IgD-negative memory B cell (primary cell): ENCODE results near the gene SLC16A1. TPM values are rescaled to one million over a fixed set of nuclear protein-coding genes. Genes with fewer than 3 reads are reported as not detected.
"Not testable (repeated sequence)": the region's sequence is repeated elsewhere in the genome, so short reads cannot be mapped to it uniquely, and the experiment has no call there.

Source experiments
- H3K27ac Mint-ChIP-seq, 3 donors: one replicate each; pipeline ENCODE4 v1.8.0; 2020 to 2022; ENCODE audit warnings: mild to moderate bottlenecking in 3 of 3, mixed read lengths in 3 of 3, moderate library complexity in 1 of 3
- H3K27me3 Mint-ChIP-seq: one replicate; pipeline ENCODE4 v1.8.0; 2021; ENCODE audit warnings: mixed read lengths
- H3K36me3 Mint-ChIP-seq: one replicate; pipeline ENCODE4 v1.8.0; 2020; ENCODE audit warnings: mild to moderate bottlenecking, mixed read lengths
- H3K4me1 Mint-ChIP-seq, 3 donors: one replicate each; pipeline ENCODE4 v1.8.0; 2020 to 2022; ENCODE audit warnings: mixed read lengths in 3 of 3, mild to moderate bottlenecking in 1 of 3
- H3K4me3 Mint-ChIP-seq, 4 donors: one replicate each; pipeline ENCODE4 v1.8.0; 2020 to 2022; ENCODE audit warnings: mild to moderate bottlenecking in 4 of 4, mixed read lengths in 4 of 4, moderate library complexity in 3 of 4
- H3K9me3 Mint-ChIP-seq, 3 donors: one replicate each; pipeline ENCODE4 v1.8.0; 2020 to 2021; ENCODE audit warnings: mixed read lengths in 3 of 3, mild to moderate bottlenecking in 1 of 3
- polyA plus RNA-seq: library from polyadenylated mRNA; unstranded; fragments of 300-500 nt; fragmentation: Illumina TruSeq; gene quantifications from one replicate; pipeline ENCODE4 v1.2.3, GENCODE V29; 2021

SLC16A1 gene
- 7.5 TPM for polyA plus RNA-seq

GRCh38 chr1:112955773-112956543 lies at the start of gene SLC16A1:
Gene SLC16A1, minus strand, starts transcription at chr1:112956196. Its CDS starts 26,888 bp downstream, at chr1:112929308.
- Mint-ChIP-seq H3K4me1 (peaks cover 28 to 40% (median 36%) of the 10 kb centered on the region in 3 donors), H3K27me3 (no peaks in the 10 kb centered on the region), H3K9me3 (no peaks in the 10 kb centered on the region), H3K36me3 (peaks cover 2% of the 10 kb centered on the region), H3K27ac (peak within 1 kb of the TSS; percentile 32 to 97 (median 94)), H3K4me3 (peak within 1 kb of the TSS; percentile 66 to 100 (median 94))

GRCh38 chr1:113003751-113004690 lies 48.0 kb upstream of the SLC16A1 start:
- Mint-ChIP-seq H3K27me3 (no peaks in the 10 kb centered on the region), H3K4me1 (no peaks in the 10 kb centered on the region), H3K27ac (no peak overlapping the region), H3K9me3 (no peaks in the 10 kb centered on the region), H3K4me3 (no peak overlapping the region), H3K36me3 (peaks cover 21% of the 10 kb centered on the region)

- Mint-ChIP-seq H3K4me1 (no peaks in the 10 kb centered on the region), H3K27me3 (no peaks in the 10 kb centered on the region), H3K4me3 (no peak overlapping the region), H3K27ac (peak overlapping the region in 1 of 3 donors; percentile 71), H3K36me3 (peaks cover 19% of the 10 kb centered on the region), H3K9me3 (no peaks in the 10 kb centered on the region)
Observed at GRCh38 chr1:113002297-113002696, 46.3 kb upstream of the SLC16A1 start.

GRCh38 chr1:112998592-112999235 lies 42.7 kb upstream of the SLC16A1 start:
- Mint-ChIP-seq H3K4me1 (no peaks in the 10 kb centered on the region), H3K36me3 (peaks cover 12% of the 10 kb centered on the region), H3K27me3 (no peaks in the 10 kb centered on the region), H3K9me3 (peaks cover 0 to 1% (median 0%) of the 10 kb centered on the region in 3 donors), H3K4me3 (no peak overlapping the region), H3K27ac (peak overlapping the region in 1 of 3 donors; percentile 81)

GRCh38 chr1:112997781-112998180 lies 41.8 kb upstream of the SLC16A1 start:
- H3K4me3 Mint-ChIP-seq = no peak overlapping the region
- peak overlapping the region in 1 of 3 donors; percentile 48 for H3K27ac Mint-ChIP-seq
- H3K27me3 Mint-ChIP-seq = no peaks in the 10 kb centered on the region
- H3K4me1 Mint-ChIP-seq = no peaks in the 10 kb centered on the region
- peaks cover 12% of the 10 kb centered on the region for H3K36me3 Mint-ChIP-seq
- peaks cover 0 to 1% (median 0%) of the 10 kb centered on the region in 3 donors for H3K9me3 Mint-ChIP-seq

- H3K27ac Mint-ChIP-seq = no peak overlapping the region
- H3K27me3 Mint-ChIP-seq = no peaks in the 10 kb centered on the region
- H3K4me1 Mint-ChIP-seq = no peaks in the 10 kb centered on the region
- no peak overlapping the region for H3K4me3 Mint-ChIP-seq
- peaks cover 4% of the 10 kb centered on the region for H3K36me3 Mint-ChIP-seq
- H3K9me3 Mint-ChIP-seq = peaks cover 0 to 1% (median 0%) of the 10 kb centered on the region in 3 donors
Observed at GRCh38 chr1:112995890-112996289, 39.9 kb upstream of the SLC16A1 start.

- H3K27me3 Mint-ChIP-seq, H3K36me3 Mint-ChIP-seq, H3K27ac Mint-ChIP-seq, H3K4me3 Mint-ChIP-seq, H3K9me3 Mint-ChIP-seq, H3K4me1 Mint-ChIP-seq: not testable (repeated sequence)
Observed at GRCh38 chr1:112995021-112995420, 39.0 kb upstream of the SLC16A1 start.

- no peak overlapping the region for H3K27ac Mint-ChIP-seq
- H3K4me3 Mint-ChIP-seq = no peak overlapping the region
- no peaks in the 10 kb centered on the region for H3K4me1 Mint-ChIP-seq
- no peaks in the 10 kb centered on the region for H3K27me3 Mint-ChIP-seq
- peaks cover 1% of the 10 kb centered on the region for H3K36me3 Mint-ChIP-seq
- peaks cover 0 to 1% (median 0%) of the 10 kb centered on the region in 3 donors for H3K9me3 Mint-ChIP-seq
Observed at GRCh38 chr1:112992780-112993179, 36.8 kb upstream of the SLC16A1 start.

GRCh38 chr1:112991402-112992120 lies 35.6 kb upstream of the SLC16A1 start:
- Mint-ChIP-seq H3K4me3 (no peak overlapping the region), H3K27ac (no peak overlapping the region), H3K36me3 (peaks cover 1% of the 10 kb centered on the region), H3K27me3 (no peaks in the 10 kb centered on the region), H3K9me3 (peaks cover 0 to 1% (median 0%) of the 10 kb centered on the region in 3 donors), H3K4me1 (no peaks in the 10 kb centered on the region)

- Mint-ChIP-seq H3K27me3 (no peaks in the 10 kb centered on the region), H3K9me3 (no peaks in the 10 kb centered on the region), H3K36me3 (peaks cover 1% of the 10 kb centered on the region), H3K27ac (no peak overlapping the region), H3K4me3 (no peak overlapping the region), H3K4me1 (no peaks in the 10 kb centered on the region)
Observed at GRCh38 chr1:112990271-112990670, 34.3 kb upstream of the SLC16A1 start.

- H3K9me3 Mint-ChIP-seq = no peaks in the 10 kb centered on the region
- no peak overlapping the region for H3K27ac Mint-ChIP-seq
- H3K4me1 Mint-ChIP-seq = peaks cover 6 to 8% (median 7%) of the 10 kb centered on the region in 3 donors
- peaks cover 1% of the 10 kb centered on the region for H3K36me3 Mint-ChIP-seq
- H3K27me3 Mint-ChIP-seq = no peaks in the 10 kb centered on the region
- no peak overlapping the region for H3K4me3 Mint-ChIP-seq
Observed at GRCh38 chr1:112988367-112988766, 32.4 kb upstream of the SLC16A1 start.

- no peaks in the 10 kb centered on the region for H3K9me3 Mint-ChIP-seq
- no peak overlapping the region for H3K27ac Mint-ChIP-seq
- peaks cover 11 to 17% (median 13%) of the 10 kb centered on the region in 3 donors for H3K4me1 Mint-ChIP-seq
- H3K27me3 Mint-ChIP-seq = no peaks in the 10 kb centered on the region
- H3K36me3 Mint-ChIP-seq = peaks cover 2% of the 10 kb centered on the region
- H3K4me3 Mint-ChIP-seq = no peak overlapping the region
Observed at GRCh38 chr1:112985123-112985522, 29.1 kb upstream of the SLC16A1 start.

GRCh38 chr1:112983537-112984131 lies 27.6 kb upstream of the SLC16A1 start:
- peak overlapping the region in 2 of 3 donors; percentile 34 to 58 for H3K27ac Mint-ChIP-seq
- H3K9me3 Mint-ChIP-seq = no peaks in the 10 kb centered on the region
- H3K4me3 Mint-ChIP-seq = peak overlapping the region in 2 of 4 donors; percentile 34 to 80
- peaks cover 2% of the 10 kb centered on the region for H3K36me3 Mint-ChIP-seq
- peaks cover 11 to 17% (median 13%) of the 10 kb centered on the region in 3 donors for H3K4me1 Mint-ChIP-seq
- no peaks in the 10 kb centered on the region for H3K27me3 Mint-ChIP-seq
